ENCODE data around the gene PRDM16. TPM values are rescaled to one million over a fixed set of nuclear protein-coding genes. Genes with fewer than 3 reads are reported as not detected.

The PRDM16 gene
- total and polyA plus RNA-seq, 2 experiments from 2014 or later: 0.14 to 0.16 TPM

DNA sequence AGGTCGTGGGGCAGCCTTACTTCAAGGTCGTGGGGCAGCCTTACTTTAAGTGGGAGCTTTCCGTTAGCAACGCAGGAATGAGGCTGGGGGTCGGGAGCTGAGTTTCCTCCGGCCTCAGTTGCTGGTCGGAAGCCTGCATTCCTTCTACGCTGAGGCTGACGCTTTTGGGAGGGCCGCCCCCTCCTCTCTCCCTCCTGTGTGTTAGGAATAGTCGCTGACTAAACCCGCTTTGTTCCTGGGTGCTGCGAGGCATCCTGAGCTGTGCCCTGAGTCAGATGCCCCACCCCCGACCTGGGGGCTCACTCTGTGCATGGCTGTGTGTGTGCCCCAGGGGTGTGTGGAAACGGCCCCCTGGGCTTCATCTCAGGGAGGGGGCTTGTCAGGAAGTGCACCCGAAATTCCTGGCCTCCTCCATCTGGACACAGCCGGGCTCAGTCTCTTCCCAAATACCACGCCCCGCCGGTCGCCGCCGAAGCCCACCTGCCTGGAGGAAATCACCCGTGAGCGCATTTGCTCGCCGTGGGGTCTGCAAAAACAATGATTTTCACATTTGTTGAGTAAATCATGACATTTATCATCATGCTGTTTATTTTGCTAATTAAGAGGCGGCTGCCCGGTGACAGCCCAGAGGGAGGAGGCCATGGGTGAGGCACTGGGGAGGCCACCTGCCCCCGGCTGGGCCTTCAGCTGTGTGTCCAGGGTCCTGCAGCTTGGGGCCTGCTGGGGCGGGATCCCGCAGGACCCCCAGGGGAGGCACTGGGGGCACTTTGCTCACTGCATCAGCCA lies 121.4 kb downstream of the PRDM16 start:
- Histone ChIP-seq H3K4me2 (no peak overlapping the region), H3K27me3 (ENCODE audit: insufficient read depth) (no peaks in the 10 kb centered on the region), H3K27ac (ENCODE audit: low read depth) (no peak overlapping the region), H3K4me1 (ENCODE audit: insufficient read depth) (no peaks in the 10 kb centered on the region), H3K9me2 (ENCODE audit: insufficient read depth) (no peaks in the 10 kb centered on the region), H4K20me1 (replicated peaks; ENCODE audit: insufficient read depth) (no peaks in the 10 kb centered on the region), H3F3A (replicated peaks; ENCODE audit: low read depth) (no peaks in the 10 kb centered on the region), H3K36me3 (ENCODE audit: insufficient read depth) (no peaks in the 10 kb centered on the region), H3K79me2 (replicated peaks; ENCODE audit: insufficient read depth) (no peaks in the 10 kb centered on the region), H3K4me3 (no peak overlapping the region), H2AFZ (no peak overlapping the region)
- Mint-ChIP-seq H3K27me3 (ENCODE audit: insufficient read depth, low read depth, poor library complexity) (peaks cover 9% of the 10 kb centered on the region), H3K9me3 (peaks cover 4% of the 10 kb centered on the region; the same call in 2 of the 3 replicates), H3K27ac (peak overlapping the region; percentile 87), H3K4me1 (peaks cover 8% of the 10 kb centered on the region), H3K36me3 (ENCODE audit: low read depth) (no peaks in the 10 kb centered on the region), H3K4me3 (no peak overlapping the region)
- TF ChIP-seq EZH2phosphoT487 (IDR thresholded peaks at IDR 0.05; ENCODE audit: unreplicated experiment): no peak
- no peak for TF ChIP-seq JUNB (IDR thresholded peaks at IDR 0.05; ENCODE audit: unreplicated experiment)
- no peak for TF ChIP-seq CREB1 (CRISPR knock-in tag; IDR thresholded peaks at IDR 0.05; ENCODE audit: low read depth)
- TF ChIP-seq ZNF462 (CRISPR knock-in tag; IDR thresholded peaks at IDR 0.05): no peak
- TF ChIP-seq STAT1 (IDR thresholded peaks at IDR 0.05; ENCODE audit: unreplicated experiment): no peak
- TF ChIP-seq ZNF331 (CRISPR knock-in tag; IDR thresholded peaks at IDR 0.05; ENCODE audit: low read depth): no peak
- TF ChIP-seq, protein P1, sequence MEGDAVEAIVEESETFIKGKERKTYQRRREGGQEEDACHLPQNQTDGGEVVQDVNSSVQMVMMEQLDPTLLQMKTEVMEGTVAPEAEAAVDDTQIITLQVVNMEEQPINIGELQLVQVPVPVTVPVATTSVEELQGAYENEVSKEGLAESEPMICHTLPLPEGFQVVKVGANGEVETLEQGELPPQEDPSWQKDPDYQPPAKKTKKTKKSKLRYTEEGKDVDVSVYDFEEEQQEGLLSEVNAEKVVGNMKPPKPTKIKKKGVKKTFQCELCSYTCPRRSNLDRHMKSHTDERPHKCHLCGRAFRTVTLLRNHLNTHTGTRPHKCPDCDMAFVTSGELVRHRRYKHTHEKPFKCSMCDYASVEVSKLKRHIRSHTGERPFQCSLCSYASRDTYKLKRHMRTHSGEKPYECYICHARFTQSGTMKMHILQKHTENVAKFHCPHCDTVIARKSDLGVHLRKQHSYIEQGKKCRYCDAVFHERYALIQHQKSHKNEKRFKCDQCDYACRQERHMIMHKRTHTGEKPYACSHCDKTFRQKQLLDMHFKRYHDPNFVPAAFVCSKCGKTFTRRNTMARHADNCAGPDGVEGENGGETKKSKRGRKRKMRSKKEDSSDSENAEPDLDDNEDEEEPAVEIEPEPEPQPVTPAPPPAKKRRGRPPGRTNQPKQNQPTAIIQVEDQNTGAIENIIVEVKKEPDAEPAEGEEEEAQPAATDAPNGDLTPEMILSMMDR (conservative IDR thresholded peaks at IDR 0.05; ENCODE audit: low read depth in 2 of 2): no peak
- TF ChIP-seq, protein P2, sequence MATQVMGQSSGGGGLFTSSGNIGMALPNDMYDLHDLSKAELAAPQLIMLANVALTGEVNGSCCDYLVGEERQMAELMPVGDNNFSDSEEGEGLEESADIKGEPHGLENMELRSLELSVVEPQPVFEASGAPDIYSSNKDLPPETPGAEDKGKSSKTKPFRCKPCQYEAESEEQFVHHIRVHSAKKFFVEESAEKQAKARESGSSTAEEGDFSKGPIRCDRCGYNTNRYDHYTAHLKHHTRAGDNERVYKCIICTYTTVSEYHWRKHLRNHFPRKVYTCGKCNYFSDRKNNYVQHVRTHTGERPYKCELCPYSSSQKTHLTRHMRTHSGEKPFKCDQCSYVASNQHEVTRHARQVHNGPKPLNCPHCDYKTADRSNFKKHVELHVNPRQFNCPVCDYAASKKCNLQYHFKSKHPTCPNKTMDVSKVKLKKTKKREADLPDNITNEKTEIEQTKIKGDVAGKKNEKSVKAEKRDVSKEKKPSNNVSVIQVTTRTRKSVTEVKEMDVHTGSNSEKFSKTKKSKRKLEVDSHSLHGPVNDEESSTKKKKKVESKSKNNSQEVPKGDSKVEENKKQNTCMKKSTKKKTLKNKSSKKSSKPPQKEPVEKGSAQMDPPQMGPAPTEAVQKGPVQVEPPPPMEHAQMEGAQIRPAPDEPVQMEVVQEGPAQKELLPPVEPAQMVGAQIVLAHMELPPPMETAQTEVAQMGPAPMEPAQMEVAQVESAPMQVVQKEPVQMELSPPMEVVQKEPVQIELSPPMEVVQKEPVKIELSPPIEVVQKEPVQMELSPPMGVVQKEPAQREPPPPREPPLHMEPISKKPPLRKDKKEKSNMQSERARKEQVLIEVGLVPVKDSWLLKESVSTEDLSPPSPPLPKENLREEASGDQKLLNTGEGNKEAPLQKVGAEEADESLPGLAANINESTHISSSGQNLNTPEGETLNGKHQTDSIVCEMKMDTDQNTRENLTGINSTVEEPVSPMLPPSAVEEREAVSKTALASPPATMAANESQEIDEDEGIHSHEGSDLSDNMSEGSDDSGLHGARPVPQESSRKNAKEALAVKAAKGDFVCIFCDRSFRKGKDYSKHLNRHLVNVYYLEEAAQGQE (IDR thresholded peaks at IDR 0.05; ENCODE audit: unreplicated experiment): no peak
- TF ChIP-seq ZNF114 (CRISPR knock-in tag; IDR thresholded peaks at IDR 0.05): no peak
- TF ChIP-seq EZH2 (IDR thresholded peaks at IDR 0.05; ENCODE audit: low read depth, unreplicated experiment): no peak
- no peak for TF ChIP-seq ETS1 (IDR thresholded peaks at IDR 0.05)
- TF ChIP-seq NANOG (IDR thresholded peaks at IDR 0.05; ENCODE audit: borderline replicate concordance): no peak
- no peak for TF ChIP-seq POLR2AphosphoS5 (IDR thresholded peaks at IDR 0.05; ENCODE audit: low read depth)
- no peak for DNase-seq (ENCODE audit: low spot score)
- peak; percentile 58 for ATAC-seq

All from GM23338 (cell line).